ENCODE results near the gene LCN10. TPM values are rescaled to one million over a fixed set of nuclear protein-coding genes. Genes with fewer than 3 reads are reported as not detected.

The LCN10 gene
- total RNA-seq, 3 donors from 2014 or later (not counting 1 experiment from before 2014, with no cell fraction given), result not detected

DNA sequence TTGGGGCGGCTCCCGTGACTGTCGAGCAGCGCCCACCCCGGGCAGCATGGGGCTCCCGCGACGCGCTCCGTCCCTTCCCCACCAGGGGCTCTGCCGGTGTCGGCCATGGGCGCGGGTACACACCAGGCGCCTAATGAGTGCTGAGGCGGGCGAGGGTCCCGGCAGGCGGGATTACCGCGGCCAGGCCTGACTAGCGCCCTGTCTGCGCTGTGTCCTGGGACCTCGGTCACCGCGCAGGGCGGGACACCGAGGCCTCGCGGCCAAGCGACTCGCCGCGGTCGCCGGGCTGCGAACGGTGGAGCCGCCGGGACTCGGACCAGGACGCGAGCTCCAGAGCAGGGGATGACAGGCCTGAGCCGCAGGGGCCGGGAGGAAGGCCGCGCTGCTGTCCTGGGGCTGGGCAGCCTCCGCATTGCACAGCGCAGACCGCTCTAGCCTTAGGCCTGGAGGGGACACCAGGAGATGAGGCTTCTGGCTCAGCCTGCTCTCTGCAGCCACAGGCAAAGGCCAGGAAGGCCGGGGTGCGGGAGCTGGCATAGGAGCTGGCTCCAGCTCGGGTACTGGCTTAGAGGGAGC is 14.1 kb downstream of the LCN10 start:
- 4% methylated on average over 53 of the region's 53 CpGs for WGBS (ENCODE audit: insufficient coverage)
- no peaks in the 10 kb centered on the region for H3K9me3 Mint-ChIP-seq
- ATAC-seq (peak in 1 of 3 donors; percentile 3), DNase-seq (no peak)
- H3K27me3 Mint-ChIP-seq (ENCODE audit: low read depth in 2 of 2), result no peaks in the 10 kb centered on the region
- H3K4me1 Mint-ChIP-seq, result peaks cover 21 to 28% of the 10 kb centered on the region in 2 donors
- peak overlapping the region; percentile 68 for H3K4me3 Mint-ChIP-seq
- Histone ChIP-seq H3K4me3 (ENCODE audit: low read length) (peak overlapping the region; percentile 38), H3K27ac (ENCODE audit: low read length) (no peak overlapping the region), H3K27me3 (ENCODE audit: control insufficient read depth, insufficient read depth, low read length) (no peaks in the 10 kb centered on the region), H3K36me3 (ENCODE audit: control insufficient read depth, insufficient read depth, low read length) (peaks cover 21% of the 10 kb centered on the region), H3K4me1 (ENCODE audit: control insufficient read depth, insufficient read depth, low read length) (peaks cover 34% of the 10 kb centered on the region), H3K9me3 (ENCODE audit: control insufficient read depth, insufficient read depth, low read length) (no peaks in the 10 kb centered on the region)
- peak overlapping the region in 1 of 2 donors; percentile 89 for H3K27ac Mint-ChIP-seq
- TF ChIP-seq, protein P1, sequence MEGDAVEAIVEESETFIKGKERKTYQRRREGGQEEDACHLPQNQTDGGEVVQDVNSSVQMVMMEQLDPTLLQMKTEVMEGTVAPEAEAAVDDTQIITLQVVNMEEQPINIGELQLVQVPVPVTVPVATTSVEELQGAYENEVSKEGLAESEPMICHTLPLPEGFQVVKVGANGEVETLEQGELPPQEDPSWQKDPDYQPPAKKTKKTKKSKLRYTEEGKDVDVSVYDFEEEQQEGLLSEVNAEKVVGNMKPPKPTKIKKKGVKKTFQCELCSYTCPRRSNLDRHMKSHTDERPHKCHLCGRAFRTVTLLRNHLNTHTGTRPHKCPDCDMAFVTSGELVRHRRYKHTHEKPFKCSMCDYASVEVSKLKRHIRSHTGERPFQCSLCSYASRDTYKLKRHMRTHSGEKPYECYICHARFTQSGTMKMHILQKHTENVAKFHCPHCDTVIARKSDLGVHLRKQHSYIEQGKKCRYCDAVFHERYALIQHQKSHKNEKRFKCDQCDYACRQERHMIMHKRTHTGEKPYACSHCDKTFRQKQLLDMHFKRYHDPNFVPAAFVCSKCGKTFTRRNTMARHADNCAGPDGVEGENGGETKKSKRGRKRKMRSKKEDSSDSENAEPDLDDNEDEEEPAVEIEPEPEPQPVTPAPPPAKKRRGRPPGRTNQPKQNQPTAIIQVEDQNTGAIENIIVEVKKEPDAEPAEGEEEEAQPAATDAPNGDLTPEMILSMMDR (IDR thresholded peaks at IDR 0.05), result no peak
- no peaks in the 10 kb centered on the region for H3K36me3 Mint-ChIP-seq
- intact Hi-C loops (cut with micrococcal nuclease), result no loop called here

DNA sequence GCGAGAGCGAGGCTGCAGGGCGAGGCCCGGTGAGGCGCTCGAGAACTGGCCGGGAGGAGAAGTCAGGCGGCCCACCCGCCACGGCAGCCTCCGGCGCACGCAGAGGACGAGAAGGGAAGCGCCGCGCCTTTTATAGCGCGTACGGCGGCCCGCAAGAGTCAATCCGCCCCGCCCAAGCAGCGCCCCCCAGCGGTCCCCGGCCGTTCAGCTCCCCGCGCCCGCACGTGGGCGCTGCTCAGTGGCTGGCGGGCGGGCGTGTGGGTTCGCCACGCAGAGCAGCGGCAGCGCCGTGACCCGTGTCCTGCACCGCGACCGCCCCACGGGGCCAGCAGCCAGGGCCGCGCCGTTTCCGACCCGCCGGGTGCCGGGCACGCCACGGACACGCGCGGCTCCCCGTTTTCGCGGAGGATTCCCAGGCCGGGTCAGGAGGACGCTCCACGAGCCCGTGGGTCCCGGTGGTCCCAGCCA is 14.6 kb downstream of the LCN10 start:
- Mint-ChIP-seq H3K27me3 (ENCODE audit: low read depth in 2 of 2) (no peaks in the 10 kb centered on the region), H3K4me1 (peaks cover 21 to 29% of the 10 kb centered on the region in 2 donors), H3K9me3 (no peaks in the 10 kb centered on the region), H3K4me3 (peak overlapping the region; percentile 76), H3K27ac (peak overlapping the region; percentile 81 to 89), H3K36me3 (no peaks in the 10 kb centered on the region)
- H3K36me3 ChIP-seq (ENCODE audit: control insufficient read depth, insufficient read depth, low read length), result peaks cover 26% of the 10 kb centered on the region
- ATAC-seq (peak; percentile 85 to 93 (median 88)), DNase-seq (peak; percentile 93 to 95)
- peaks cover 34% of the 10 kb centered on the region for H3K4me1 ChIP-seq (ENCODE audit: control insufficient read depth, insufficient read depth, low read length)
- peak overlapping the region; percentile 67 for H3K4me3 ChIP-seq (ENCODE audit: low read length)
- H3K9me3 ChIP-seq (ENCODE audit: control insufficient read depth, insufficient read depth, low read length), result no peaks in the 10 kb centered on the region
- no peaks in the 10 kb centered on the region for H3K27me3 ChIP-seq (ENCODE audit: control insufficient read depth, insufficient read depth, low read length)
- TF ChIP-seq, protein P1 (IDR thresholded peaks at IDR 0.05), result peak; percentile 88
- no peak overlapping the region for H3K27ac ChIP-seq (ENCODE audit: low read length)
- WGBS (ENCODE audit: insufficient coverage), result under 1% methylated on average over 66 of the region's 66 CpGs
- intact Hi-C loops (cut with micrococcal nuclease), result no loop called here

DNA sequence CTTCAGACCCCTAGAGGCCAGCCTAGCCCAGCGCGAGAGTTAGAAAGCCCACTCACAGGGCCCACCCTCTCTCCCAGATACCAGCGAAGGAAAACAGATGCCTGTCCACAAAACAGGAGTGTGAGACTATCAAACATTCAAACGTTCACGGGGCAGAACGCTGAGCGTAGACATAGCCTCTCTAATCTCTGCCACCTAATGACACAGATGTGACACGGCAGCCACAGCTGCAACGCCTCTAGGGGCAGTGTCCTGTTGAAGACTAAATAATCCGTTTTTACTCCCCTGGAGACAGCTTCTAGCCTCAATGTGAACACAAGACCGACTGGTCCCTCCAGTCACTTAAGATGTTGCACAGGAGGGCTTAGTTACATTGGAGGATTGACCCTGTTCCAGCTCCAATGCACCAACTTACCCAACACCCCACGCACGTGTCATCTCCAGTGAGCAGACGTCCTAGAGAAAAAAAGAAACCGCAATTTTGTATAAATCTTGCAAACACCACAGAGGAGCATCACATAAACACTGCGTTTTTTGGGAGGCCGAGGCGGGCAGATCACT is 16.0 kb downstream of the LCN10 start:
- no peak overlapping the region for H3K27ac ChIP-seq (ENCODE audit: low read length)
- DNase-seq (peak in 1 of 2 donors; percentile 74), ATAC-seq (peak; percentile 26 to 58 (median 58))
- TF ChIP-seq, protein P1 (IDR thresholded peaks at IDR 0.05), result peak; percentile 52
- WGBS (ENCODE audit: insufficient coverage), result 18% methylated on average over 18 of the region's 18 CpGs
- H3K36me3 Mint-ChIP-seq, result no peaks in the 10 kb centered on the region
- H3K27ac Mint-ChIP-seq, result peak overlapping the region; percentile 81 to 89
- H3K4me1 ChIP-seq (ENCODE audit: control insufficient read depth, insufficient read depth, low read length), result peaks cover 34% of the 10 kb centered on the region
- no peaks in the 10 kb centered on the region for H3K9me3 ChIP-seq (ENCODE audit: control insufficient read depth, insufficient read depth, low read length)
- H3K27me3 ChIP-seq (ENCODE audit: control insufficient read depth, insufficient read depth, low read length), result no peaks in the 10 kb centered on the region
- H3K9me3 Mint-ChIP-seq, result no peaks in the 10 kb centered on the region
- peaks cover 21 to 29% of the 10 kb centered on the region in 2 donors for H3K4me1 Mint-ChIP-seq
- peak overlapping the region; percentile 67 for H3K4me3 ChIP-seq (ENCODE audit: low read length)
- H3K36me3 ChIP-seq (ENCODE audit: control insufficient read depth, insufficient read depth, low read length), result peaks cover 36% of the 10 kb centered on the region
- H3K4me3 Mint-ChIP-seq, result peak overlapping the region; percentile 94
- H3K27me3 Mint-ChIP-seq (ENCODE audit: low read depth in 2 of 2), result no peaks in the 10 kb centered on the region
- intact Hi-C loops (cut with micrococcal nuclease), result loop anchor here (2.0 kb wide), 1 partner anchor 26 kb away; no protein-coding TSS in a partner anchor

All from natural killer cell (primary cell).